Peyer's patch (tissue), 4 donors: ENCODE data around the gene UQCRC1.

ENCODE experiments used
- CTCF ChIP-seq, 6 experiments: fragments of 450-650 bp in 4 of 6; fragments of 200-600 bp in 2 of 6; sonication (generic) in 1 of 6; IDR thresholded peaks; one replicate each; pipeline ENCODE4 v1.5.1; 2017 to 2019; ENCODE audit warnings: antibody characterized with exemption in 6 of 6, mild to moderate bottlenecking in 3 of 6, moderate library complexity in 1 of 6
- POLR2A ChIP-seq, 2 donors: fragments of 450-650 bp; IDR thresholded peaks; one replicate each; pipeline ENCODE4 v1.5.1; 2017; ENCODE audit warnings: antibody characterized with exemption in 2 of 2, mild to moderate bottlenecking in 2 of 2, moderate library complexity in 2 of 2

- TF ChIP-seq CTCF (IDR thresholded peaks at IDR 0.05) (no peak), POLR2A (IDR thresholded peaks at IDR 0.05) (no peak)
These were observed 21.0 kb upstream of the UQCRC1 start for GRCh38 chr3:48630407-48630806.
